ENCODE results near the gene SLC5A10.

- TF ChIP-seq CTCF (optimal IDR thresholded peaks at IDR 0.05 in 1 of 3, IDR thresholded peaks at IDR 0.05 in 1 of 3, conservative IDR thresholded peaks at IDR 0.05 in 1 of 3; ENCODE audit: extremely low read depth in 1 of 3, insufficient read depth in 2 of 3, low read length in 3 of 3), result no peak
- no peak for TF ChIP-seq EZH2 (IDR thresholded peaks at IDR 0.05; ENCODE audit: low read length)
Observed at GRCh38 chr17:19005789-19006430, 53.9 kb downstream of the SLC5A10 start.

Measured in keratinocyte (primary cell).